ENCODE measurements around the gene WNT11.
A peak's percentile ranks its signal among the peaks of the same experiment; 100 is the strongest.

WNT11 gene

DNA sequence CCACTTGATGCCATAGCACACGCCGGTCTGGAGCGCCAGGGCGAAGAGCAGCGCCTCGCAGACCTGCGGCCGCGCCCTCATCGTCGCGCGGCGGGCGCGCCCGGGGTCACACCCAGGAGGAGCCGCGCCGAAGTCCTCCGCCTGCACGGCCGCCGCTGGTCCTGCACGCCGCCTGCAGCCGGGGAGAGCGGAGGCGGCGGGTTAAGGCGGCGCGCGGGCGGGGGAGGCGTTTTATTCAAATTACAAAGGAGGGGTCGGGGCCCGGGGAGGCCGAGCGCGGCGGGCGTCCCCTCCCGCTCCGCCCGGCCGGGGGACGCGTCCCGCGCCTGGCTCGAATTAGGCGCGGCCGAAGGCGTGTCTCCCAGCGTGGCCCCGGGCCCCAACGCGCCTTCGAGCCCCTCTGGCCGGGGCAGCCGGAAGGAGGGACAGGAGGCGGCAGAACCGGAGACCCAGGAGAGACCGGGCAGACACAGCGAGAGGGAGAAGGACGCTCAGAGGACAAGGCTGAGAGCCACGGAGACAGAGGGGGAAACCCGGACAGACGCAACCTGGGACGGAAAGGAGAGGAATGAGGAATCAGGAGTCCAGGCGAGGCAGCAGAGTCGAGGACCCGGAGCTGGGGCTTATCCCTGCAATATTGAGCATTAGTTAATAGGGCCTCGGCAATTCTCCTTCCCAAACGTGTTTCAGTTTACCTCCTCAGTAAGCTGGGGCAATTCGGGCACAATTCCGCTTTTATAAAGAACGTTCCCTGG is at the start of gene WNT11:
TSS of gene WNT11 (minus strand) at position 176 of the 755 bp plus-strand sequence. CDS start at position 81, 95 bp downstream.
- H3K4me3 ChIP-seq (ENCODE audit: low read depth, low read length): peak within 1 kb of the TSS; percentile 29
- TF ChIP-seq, protein P1, sequence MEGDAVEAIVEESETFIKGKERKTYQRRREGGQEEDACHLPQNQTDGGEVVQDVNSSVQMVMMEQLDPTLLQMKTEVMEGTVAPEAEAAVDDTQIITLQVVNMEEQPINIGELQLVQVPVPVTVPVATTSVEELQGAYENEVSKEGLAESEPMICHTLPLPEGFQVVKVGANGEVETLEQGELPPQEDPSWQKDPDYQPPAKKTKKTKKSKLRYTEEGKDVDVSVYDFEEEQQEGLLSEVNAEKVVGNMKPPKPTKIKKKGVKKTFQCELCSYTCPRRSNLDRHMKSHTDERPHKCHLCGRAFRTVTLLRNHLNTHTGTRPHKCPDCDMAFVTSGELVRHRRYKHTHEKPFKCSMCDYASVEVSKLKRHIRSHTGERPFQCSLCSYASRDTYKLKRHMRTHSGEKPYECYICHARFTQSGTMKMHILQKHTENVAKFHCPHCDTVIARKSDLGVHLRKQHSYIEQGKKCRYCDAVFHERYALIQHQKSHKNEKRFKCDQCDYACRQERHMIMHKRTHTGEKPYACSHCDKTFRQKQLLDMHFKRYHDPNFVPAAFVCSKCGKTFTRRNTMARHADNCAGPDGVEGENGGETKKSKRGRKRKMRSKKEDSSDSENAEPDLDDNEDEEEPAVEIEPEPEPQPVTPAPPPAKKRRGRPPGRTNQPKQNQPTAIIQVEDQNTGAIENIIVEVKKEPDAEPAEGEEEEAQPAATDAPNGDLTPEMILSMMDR (IDR thresholded peaks at IDR 0.05; ENCODE audit: low read depth, low read length): no peak
- in situ Hi-C loops (cut with HindIII; ENCODE audit: low sequenced_read_pairs): no loop called here
- DNase-seq (ENCODE audit: low read depth, low spot score): peak; percentile 12

- TF ChIP-seq, protein P1 (IDR thresholded peaks at IDR 0.05; ENCODE audit: low read depth, low read length): no peak
- in situ Hi-C loops (cut with HindIII; ENCODE audit: low sequenced_read_pairs): no loop called here
- no peak for DNase-seq (ENCODE audit: low read depth, low spot score)
- H3K4me3 ChIP-seq (ENCODE audit: low read depth, low read length): no peak overlapping the region
Measured at GRCh38 chr11:76253416-76253815, 47.1 kb upstream of the WNT11 start.

- H3K4me3 ChIP-seq (ENCODE audit: low read depth, low read length): no peak overlapping the region
- in situ Hi-C loops (cut with HindIII; ENCODE audit: low sequenced_read_pairs): no loop called here
- TF ChIP-seq, protein P1 (IDR thresholded peaks at IDR 0.05; ENCODE audit: low read depth, low read length): no peak
- DNase-seq (ENCODE audit: low read depth, low spot score): no peak
Measured at GRCh38 chr11:76252631-76253070, 46.3 kb upstream of the WNT11 start.

GRCh38 chr11:76251576-76251975 is 45.3 kb upstream of the WNT11 start:
- TF ChIP-seq, protein P1 (IDR thresholded peaks at IDR 0.05; ENCODE audit: low read depth, low read length): no peak
- no peak overlapping the region for H3K4me3 ChIP-seq (ENCODE audit: low read depth, low read length)
- in situ Hi-C loops (cut with HindIII; ENCODE audit: low sequenced_read_pairs): no loop called here
- DNase-seq (ENCODE audit: low read depth, low spot score): no peak

DNA sequence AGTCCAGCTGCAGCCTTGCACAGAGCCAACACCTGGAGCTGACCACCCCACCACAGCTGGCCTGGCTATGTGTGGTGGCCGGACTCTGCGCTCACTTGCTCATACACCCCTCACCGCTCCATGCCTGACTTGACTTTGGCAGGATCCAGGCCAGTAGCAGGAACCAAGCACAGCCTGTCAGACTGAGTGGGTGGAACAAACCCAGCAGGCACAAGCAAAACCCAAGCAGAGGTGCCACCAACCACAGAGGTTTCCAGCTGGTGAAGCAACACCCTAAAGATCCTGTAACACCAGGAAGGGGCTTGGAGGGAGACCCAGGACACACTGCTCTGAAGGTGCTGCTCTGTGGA is 44.9 kb upstream of the WNT11 start:
- no peak for DNase-seq (ENCODE audit: low read depth, low spot score)
- H3K4me3 ChIP-seq (ENCODE audit: low read depth, low read length): no peak overlapping the region
- TF ChIP-seq, protein P1 (IDR thresholded peaks at IDR 0.05; ENCODE audit: low read depth, low read length): no peak
- in situ Hi-C loops (cut with HindIII; ENCODE audit: low sequenced_read_pairs): no loop called here

GRCh38 chr11:76250520-76251225 is 44.4 kb upstream of the WNT11 start:
- in situ Hi-C loops (cut with HindIII; ENCODE audit: low sequenced_read_pairs): no loop called here
- TF ChIP-seq, protein P1 (IDR thresholded peaks at IDR 0.05; ENCODE audit: low read depth, low read length): no peak

More at GRCh38 chr11:76250520-76251225, 44.4 kb upstream of the WNT11 start:
- H3K4me3 ChIP-seq (ENCODE audit: low read depth, low read length): no peak overlapping the region
- no peak for DNase-seq (ENCODE audit: low read depth, low spot score)

All from astrocyte of the spinal cord (primary cell).